ENCODE data around the gene TPST2. TPM values are rescaled to one million over a fixed set of nuclear protein-coding genes. Genes with fewer than 3 reads are reported as not detected.

The TPST2 gene
- total RNA-seq (14.1 TPM), polyA plus RNA-seq (27.4 TPM)

DNA sequence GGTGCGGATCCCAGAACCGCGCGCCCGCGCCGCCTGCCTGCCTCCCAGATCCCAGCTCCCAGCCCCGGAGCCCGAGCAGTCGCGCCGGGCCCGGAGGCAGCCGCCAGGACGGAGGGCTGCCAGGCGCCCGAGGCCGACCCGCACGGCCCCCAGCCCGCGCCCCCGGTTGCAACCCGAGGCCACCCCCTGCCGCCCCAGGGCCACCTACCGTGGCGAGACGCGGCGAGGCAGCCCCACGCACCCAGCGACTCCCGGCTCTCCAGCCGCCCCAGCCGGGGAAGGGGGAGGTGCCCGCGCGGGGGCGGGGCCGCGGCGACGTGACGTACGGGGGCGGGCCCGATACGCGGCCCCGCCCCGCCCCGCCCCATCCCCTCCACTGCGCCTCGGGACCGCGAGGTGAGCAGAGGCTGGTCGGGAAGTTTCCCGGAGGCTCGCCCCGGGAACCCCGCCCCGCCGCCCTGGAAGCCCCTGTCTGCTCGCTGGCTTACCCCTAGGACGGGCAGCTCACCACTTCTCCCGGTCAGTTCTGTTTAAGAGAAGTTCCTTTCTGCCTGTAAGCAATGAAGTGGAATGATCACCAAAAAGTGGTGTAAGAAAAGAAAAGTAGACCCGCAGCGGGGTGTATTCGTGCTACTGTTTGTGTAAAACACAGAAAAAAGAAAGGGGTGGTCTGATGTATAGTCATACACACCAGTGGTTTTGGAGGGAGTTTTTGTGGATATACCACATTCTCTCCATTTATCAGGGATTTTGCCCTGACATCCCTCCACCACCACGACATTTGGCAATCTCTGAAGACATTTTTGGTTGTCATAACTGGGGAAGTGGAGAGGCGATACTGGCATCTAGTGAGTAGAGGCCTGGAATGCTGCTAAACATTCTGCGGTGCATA, at the start of gene TPST2:
TPST2 (minus strand) TSS at position 288 of the 892 bp plus-strand sequence. CDS start 48,502 bp downstream, outside the sequence.
- peak within 1 kb of the TSS; percentile 87 for H3K27ac ChIP-seq (ENCODE audit: low read depth)

DNA sequence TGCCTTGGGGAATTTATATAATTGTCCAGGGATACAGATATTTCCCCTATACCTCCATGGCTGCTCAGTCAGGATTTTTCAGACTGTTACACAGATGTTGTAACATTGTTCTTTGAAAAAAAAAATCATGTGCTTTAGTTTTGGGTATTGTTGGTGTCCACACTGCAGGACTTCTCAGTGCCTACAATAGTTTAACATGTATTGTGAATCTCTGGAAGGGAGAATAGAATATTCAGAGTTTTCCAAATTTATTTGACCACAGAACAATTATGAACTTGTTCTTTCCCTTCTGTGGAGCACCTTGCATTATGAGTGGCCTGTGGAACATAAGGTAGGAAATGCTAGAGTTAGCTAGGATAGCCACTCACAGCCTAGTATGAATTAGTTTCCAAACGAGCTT, 46.4 kb upstream of the TPST2 start:
- DNase-seq (ENCODE audit: extremely low spot score): no peak
- WGBS: 40% methylated on average over 1 of the region's 1 CpG
- Histone ChIP-seq H3K4me3 (ENCODE audit: low read depth, low read length) (no peak overlapping the region), H3K27ac (ENCODE audit: low read depth) (no peak overlapping the region), H3K4me1 (ENCODE audit: insufficient read depth) (no peaks in the 10 kb centered on the region), H3K36me3 (ENCODE audit: insufficient read depth) (no peaks in the 10 kb centered on the region)

More for the DNA sequence above, at the start of gene TPST2:
- WGBS: 2% methylated on average over 72 of the region's 72 CpGs
- Histone ChIP-seq H3K4me3 (ENCODE audit: low read depth, low read length) (peak within 1 kb of the TSS; percentile 90), H3K4me1 (ENCODE audit: insufficient read depth) (no peaks in the 10 kb centered on the region), H3K36me3 (ENCODE audit: insufficient read depth) (no peaks in the 10 kb centered on the region)
- DNase-seq (ENCODE audit: extremely low spot score): peak; percentile 35

GRCh38 chr22:26635117-26635516, 45.2 kb upstream of the TPST2 start:
- Histone ChIP-seq H3K4me1 (ENCODE audit: insufficient read depth) (no peaks in the 10 kb centered on the region), H3K4me3 (ENCODE audit: low read depth, low read length) (no peak overlapping the region), H3K27ac (ENCODE audit: low read depth) (no peak overlapping the region), H3K36me3 (ENCODE audit: insufficient read depth) (peaks cover 2% of the 10 kb centered on the region)
- WGBS: 83% methylated on average over 2 of the region's 2 CpGs
- no peak for DNase-seq (ENCODE audit: extremely low spot score)

- no peaks in the 10 kb centered on the region for H3K4me1 ChIP-seq (ENCODE audit: insufficient read depth)
- peaks cover 2% of the 10 kb centered on the region for H3K36me3 ChIP-seq (ENCODE audit: insufficient read depth)
- H3K27ac ChIP-seq (ENCODE audit: low read depth): no peak overlapping the region
- no peak overlapping the region for H3K4me3 ChIP-seq (ENCODE audit: low read depth, low read length)
- DNase-seq (ENCODE audit: extremely low spot score): no peak
- WGBS: over 99% methylated on average over 3 of the region's 3 CpGs
Observed at GRCh38 chr22:26634189-26634588, 44.3 kb upstream of the TPST2 start.

DNA sequence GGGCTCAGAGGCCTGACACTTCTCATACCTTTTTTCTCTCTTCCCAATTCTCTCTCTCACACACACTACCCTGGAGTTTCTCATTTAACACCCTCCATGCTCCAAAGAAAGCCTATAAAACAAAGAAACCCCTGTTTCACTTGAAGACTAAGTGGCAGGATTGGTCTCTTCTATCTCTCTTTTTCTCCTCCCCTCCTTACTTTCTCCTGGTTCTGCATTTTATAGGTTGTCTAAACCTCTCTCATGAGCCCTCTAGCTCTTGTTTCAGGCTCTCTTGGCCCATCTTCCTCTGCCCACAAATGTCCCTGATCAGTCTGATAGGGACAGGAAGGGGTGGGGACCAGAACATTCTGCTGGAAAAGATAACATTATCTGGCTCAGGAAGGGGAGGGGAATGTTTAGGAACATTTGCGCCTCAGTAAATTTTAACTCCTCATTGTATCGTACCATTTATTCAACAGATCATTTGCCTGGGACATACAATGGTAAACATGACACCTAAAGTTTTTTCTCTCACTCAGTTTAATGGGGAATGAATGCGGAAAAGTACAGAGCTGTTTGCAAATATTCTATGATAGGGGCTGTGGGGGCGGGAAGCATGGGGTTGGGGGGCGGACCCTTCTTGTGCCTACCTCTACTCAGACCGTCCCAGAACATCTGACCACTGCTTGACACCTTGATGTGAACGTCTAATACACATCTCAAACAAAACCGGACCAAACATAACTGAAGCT, 42.7 kb upstream of the TPST2 start:
- 42% methylated on average over 8 of the region's 8 CpGs for WGBS
- H3K27ac ChIP-seq (ENCODE audit: low read depth): no peak overlapping the region
- peaks cover 2% of the 10 kb centered on the region for H3K36me3 ChIP-seq (ENCODE audit: insufficient read depth)
- no peak overlapping the region for H3K4me3 ChIP-seq (ENCODE audit: low read depth, low read length)
- no peaks in the 10 kb centered on the region for H3K4me1 ChIP-seq (ENCODE audit: insufficient read depth)
- DNase-seq (ENCODE audit: extremely low spot score): no peak

DNA sequence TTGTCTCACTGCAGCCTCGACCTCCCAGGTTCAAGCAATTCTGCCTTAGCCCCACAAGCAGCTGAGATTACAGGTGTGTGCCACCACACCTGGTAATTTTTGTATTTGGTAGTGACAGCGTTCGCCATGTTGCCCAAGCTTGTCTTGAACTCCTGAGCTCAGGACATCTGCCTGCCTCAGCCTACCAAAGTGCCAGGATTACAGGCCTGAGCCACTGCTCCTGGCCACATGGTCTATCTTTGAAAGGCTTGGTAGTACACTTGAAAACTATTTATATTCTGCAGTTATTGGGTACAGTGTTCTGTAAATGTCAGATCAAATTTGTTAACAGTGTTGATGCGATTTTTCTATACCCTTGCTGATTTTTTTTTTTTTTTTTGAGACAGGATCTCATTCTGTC, 41.4 kb upstream of the TPST2 start:
- Histone ChIP-seq H3K4me1 (ENCODE audit: insufficient read depth) (no peaks in the 10 kb centered on the region), H3K27ac (ENCODE audit: low read depth) (no peak overlapping the region), H3K36me3 (ENCODE audit: insufficient read depth) (peaks cover 2% of the 10 kb centered on the region), H3K4me3 (ENCODE audit: low read depth, low read length) (no peak overlapping the region)
- DNase-seq (ENCODE audit: extremely low spot score): no peak
- WGBS: 90% methylated on average over 4 of the region's 4 CpGs

- Histone ChIP-seq H3K4me1 (ENCODE audit: insufficient read depth) (no peaks in the 10 kb centered on the region), H3K36me3 (ENCODE audit: insufficient read depth) (peaks cover 2% of the 10 kb centered on the region), H3K27ac (ENCODE audit: low read depth) (no peak overlapping the region), H3K4me3 (ENCODE audit: low read depth, low read length) (no peak overlapping the region)
- no peak for DNase-seq (ENCODE audit: extremely low spot score)
- WGBS: 90% methylated on average over 18 of the region's 18 CpGs
Observed at GRCh38 chr22:26629988-26630761, 40.2 kb upstream of the TPST2 start.

DNA sequence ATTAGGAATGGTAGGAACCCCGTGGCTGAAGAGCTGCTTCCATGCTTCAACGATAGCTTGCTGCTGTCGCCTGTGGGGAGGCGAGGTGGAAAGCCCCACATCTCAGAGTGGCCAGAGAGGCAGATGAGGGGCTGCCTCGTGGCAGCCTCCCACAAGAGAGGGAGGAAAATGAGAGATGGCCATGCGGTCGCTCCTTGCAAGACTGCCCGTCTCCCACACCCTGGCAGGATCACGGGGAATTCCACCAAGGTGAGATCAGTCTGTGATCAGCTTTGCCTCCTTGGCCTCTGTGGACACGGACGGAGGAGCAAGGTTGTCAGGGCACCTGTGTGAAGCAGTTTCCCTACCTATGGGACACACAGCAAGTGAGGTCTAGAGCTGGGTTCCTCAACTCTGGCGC, 34.9 kb upstream of the TPST2 start:
- no peak overlapping the region for H3K4me3 ChIP-seq (ENCODE audit: low read depth, low read length)
- no peaks in the 10 kb centered on the region for H3K36me3 ChIP-seq (ENCODE audit: insufficient read depth)
- H3K27ac ChIP-seq (ENCODE audit: low read depth): no peak overlapping the region
- DNase-seq (ENCODE audit: extremely low spot score): no peak
- WGBS: 85% methylated on average over 12 of the region's 12 CpGs
- H3K4me1 ChIP-seq (ENCODE audit: insufficient read depth): no peaks in the 10 kb centered on the region

- Histone ChIP-seq H3K4me3 (ENCODE audit: low read depth, low read length) (no peak overlapping the region), H3K4me1 (ENCODE audit: insufficient read depth) (no peaks in the 10 kb centered on the region), H3K27ac (ENCODE audit: low read depth) (no peak overlapping the region), H3K36me3 (ENCODE audit: insufficient read depth) (no peaks in the 10 kb centered on the region)
- DNase-seq (ENCODE audit: extremely low spot score): no peak
- WGBS: 97% methylated on average over 1 of the region's 1 CpG
Observed at GRCh38 chr22:26623984-26624383, 34.1 kb upstream of the TPST2 start.

GRCh38 chr22:26621663-26622062, 31.7 kb upstream of the TPST2 start, which contains the start of gene CRYBA4:
TSS of gene CRYBA4 (plus strand) at chr22:26621963. CDS start at chr22:26622597, 634 bp downstream.
- DNase-seq (ENCODE audit: extremely low spot score): no peak
- Histone ChIP-seq H3K27ac (ENCODE audit: low read depth) (no peak within 1 kb of the TSS), H3K36me3 (ENCODE audit: insufficient read depth) (no peaks in the 10 kb centered on the region), H3K4me3 (ENCODE audit: low read depth, low read length) (no peak within 1 kb of the TSS), H3K4me1 (ENCODE audit: insufficient read depth) (no peaks in the 10 kb centered on the region)
- 57% methylated on average over 7 of the region's 7 CpGs for WGBS

GRCh38 chr22:26620197-26620596, 30.3 kb upstream of the TPST2 start:
- WGBS: 83% methylated on average over 2 of the region's 2 CpGs
- H3K4me3 ChIP-seq (ENCODE audit: low read depth, low read length): no peak overlapping the region
- DNase-seq (ENCODE audit: extremely low spot score): no peak
- H3K4me1 ChIP-seq (ENCODE audit: insufficient read depth): no peaks in the 10 kb centered on the region
- no peaks in the 10 kb centered on the region for H3K36me3 ChIP-seq (ENCODE audit: insufficient read depth)
- H3K27ac ChIP-seq (ENCODE audit: low read depth): no peak overlapping the region

- Histone ChIP-seq H3K4me1 (ENCODE audit: insufficient read depth) (no peaks in the 10 kb centered on the region), H3K4me3 (ENCODE audit: low read depth, low read length) (no peak overlapping the region), H3K36me3 (ENCODE audit: insufficient read depth) (no peaks in the 10 kb centered on the region), H3K27ac (ENCODE audit: low read depth) (no peak overlapping the region)
- DNase-seq (ENCODE audit: extremely low spot score): no peak
- 38% methylated on average over 6 of the region's 6 CpGs for WGBS
Observed at GRCh38 chr22:26619510-26619909, 29.6 kb upstream of the TPST2 start.

GRCh38 chr22:26618455-26618854, 28.5 kb upstream of the TPST2 start:
- Histone ChIP-seq H3K4me1 (ENCODE audit: insufficient read depth) (no peaks in the 10 kb centered on the region), H3K27ac (ENCODE audit: low read depth) (no peak overlapping the region), H3K36me3 (ENCODE audit: insufficient read depth) (no peaks in the 10 kb centered on the region), H3K4me3 (ENCODE audit: low read depth, low read length) (no peak overlapping the region)
- no peak for DNase-seq (ENCODE audit: extremely low spot score)
- WGBS: 90% methylated on average over 8 of the region's 8 CpGs

Measured in urinary bladder (tissue), 4 donors.